Osteocyte (in vitro differentiated cells): Measurements from ENCODE around the gene MYL1. TPM values are rescaled to one million over a fixed set of nuclear protein-coding genes. Genes with fewer than 3 reads are reported as not detected.

ENCODE experiments used
- DNase-seq: peaks from one replicate; pipeline ENCODE4 v3.0.0; 2021; ENCODE audit warnings: mixed read lengths; ENCODE audit not compliant: unreplicated experiment; ENCODE audit errors: extremely low spot score
- H3K27ac Mint-ChIP-seq: one replicate; pipeline ENCODE4 v1.8.0; 2021; ENCODE audit warnings: mild to moderate bottlenecking, mixed read lengths; ENCODE audit not compliant: unreplicated experiment
- H3K27me3 Mint-ChIP-seq: one replicate; pipeline ENCODE4 v1.8.0; 2021; ENCODE audit warnings: mixed read lengths; ENCODE audit not compliant: unreplicated experiment
- H3K36me3 Mint-ChIP-seq: one replicate; pipeline ENCODE4 v1.8.0; 2021; ENCODE audit warnings: mixed read lengths; ENCODE audit not compliant: unreplicated experiment
- H3K4me1 Mint-ChIP-seq: one replicate; pipeline ENCODE4 v1.8.0; 2021; ENCODE audit warnings: mixed read lengths; ENCODE audit not compliant: unreplicated experiment
- H3K4me3 Mint-ChIP-seq: one replicate; pipeline ENCODE4 v1.8.0; 2021; ENCODE audit warnings: mild to moderate bottlenecking, moderate library complexity, mixed read lengths; ENCODE audit not compliant: unreplicated experiment
- H3K9me3 Mint-ChIP-seq: one replicate; pipeline ENCODE4 v1.8.0; 2021; ENCODE audit warnings: mixed read lengths; ENCODE audit not compliant: unreplicated experiment
- long read RNA-seq: library from polyadenylated mRNA; unstranded; transcript quantifications from one replicate; pipeline ENCODE4 v2.0.0, GENCODE V29; 2021
- total RNA-seq: library from RNA; stranded (reverse); gene quantifications from 2 replicates; pipeline ENCODE4 v1.2.1, GENCODE V29; 2021
- TF ChIP-seq, protein P1 (sequence below): fragments of 200-600 bp; sonication (generic); IDR thresholded peaks from 2 replicates; pipeline ENCODE4 v1.5.0; 2021; ENCODE audit warnings: antibody characterized with exemption, mild to moderate bottlenecking, moderate library complexity

Gene MYL1
- not detected in 2 replicates for total RNA-seq
- long read RNA-seq: 0 reads

DNA sequence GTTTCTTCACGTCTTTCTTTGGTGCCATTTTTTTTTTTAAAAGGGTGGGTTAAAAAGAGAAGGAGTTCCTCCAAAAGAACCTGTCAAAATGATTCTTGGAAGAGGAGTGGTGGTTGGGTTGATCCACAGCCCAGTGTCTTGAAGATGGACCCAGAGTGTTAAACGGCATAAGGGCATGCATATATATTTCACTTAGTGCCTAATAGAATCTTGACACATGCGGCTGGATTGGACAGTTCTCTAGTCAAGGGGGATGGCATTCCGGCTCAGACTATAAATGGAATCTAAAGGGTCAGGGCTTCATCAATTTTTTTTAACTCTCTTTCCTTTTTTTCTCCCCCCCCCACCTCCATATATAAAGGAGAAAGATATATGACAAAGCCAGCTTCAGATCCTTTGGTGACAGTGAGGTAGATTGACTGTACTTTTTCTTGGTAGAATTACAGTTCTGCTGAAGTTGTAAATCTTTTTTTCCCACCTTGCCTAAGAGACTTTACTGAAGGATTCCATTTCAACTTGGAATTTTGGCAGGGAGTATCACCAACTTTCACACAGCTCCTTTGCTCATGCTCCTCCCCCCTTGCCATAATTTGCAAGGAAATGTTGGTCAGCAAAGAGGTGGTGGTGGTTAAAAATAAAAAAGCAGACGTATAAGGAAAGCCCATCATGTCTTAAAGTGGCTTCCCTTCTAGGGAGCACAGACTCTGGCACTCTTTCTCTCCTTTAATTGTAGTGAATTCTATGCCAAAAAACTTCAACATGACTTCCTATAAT is at the start of gene MYL1:
TSS of gene MYL1 (minus strand) at position 160 of the 774 bp plus-strand sequence. CDS start at position 28, 132 bp downstream.
- H3K27ac Mint-ChIP-seq: no peak within 1 kb of the TSS
- DNase-seq: no peak
- TF ChIP-seq, protein P1, sequence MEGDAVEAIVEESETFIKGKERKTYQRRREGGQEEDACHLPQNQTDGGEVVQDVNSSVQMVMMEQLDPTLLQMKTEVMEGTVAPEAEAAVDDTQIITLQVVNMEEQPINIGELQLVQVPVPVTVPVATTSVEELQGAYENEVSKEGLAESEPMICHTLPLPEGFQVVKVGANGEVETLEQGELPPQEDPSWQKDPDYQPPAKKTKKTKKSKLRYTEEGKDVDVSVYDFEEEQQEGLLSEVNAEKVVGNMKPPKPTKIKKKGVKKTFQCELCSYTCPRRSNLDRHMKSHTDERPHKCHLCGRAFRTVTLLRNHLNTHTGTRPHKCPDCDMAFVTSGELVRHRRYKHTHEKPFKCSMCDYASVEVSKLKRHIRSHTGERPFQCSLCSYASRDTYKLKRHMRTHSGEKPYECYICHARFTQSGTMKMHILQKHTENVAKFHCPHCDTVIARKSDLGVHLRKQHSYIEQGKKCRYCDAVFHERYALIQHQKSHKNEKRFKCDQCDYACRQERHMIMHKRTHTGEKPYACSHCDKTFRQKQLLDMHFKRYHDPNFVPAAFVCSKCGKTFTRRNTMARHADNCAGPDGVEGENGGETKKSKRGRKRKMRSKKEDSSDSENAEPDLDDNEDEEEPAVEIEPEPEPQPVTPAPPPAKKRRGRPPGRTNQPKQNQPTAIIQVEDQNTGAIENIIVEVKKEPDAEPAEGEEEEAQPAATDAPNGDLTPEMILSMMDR: no peak
- no peaks in the 10 kb centered on the region for H3K36me3 Mint-ChIP-seq
- peaks cover 12% of the 10 kb centered on the region for H3K27me3 Mint-ChIP-seq
- no peaks in the 10 kb centered on the region for H3K4me1 Mint-ChIP-seq
- H3K4me3 Mint-ChIP-seq: no peak within 1 kb of the TSS
- no peaks in the 10 kb centered on the region for H3K9me3 Mint-ChIP-seq

DNA sequence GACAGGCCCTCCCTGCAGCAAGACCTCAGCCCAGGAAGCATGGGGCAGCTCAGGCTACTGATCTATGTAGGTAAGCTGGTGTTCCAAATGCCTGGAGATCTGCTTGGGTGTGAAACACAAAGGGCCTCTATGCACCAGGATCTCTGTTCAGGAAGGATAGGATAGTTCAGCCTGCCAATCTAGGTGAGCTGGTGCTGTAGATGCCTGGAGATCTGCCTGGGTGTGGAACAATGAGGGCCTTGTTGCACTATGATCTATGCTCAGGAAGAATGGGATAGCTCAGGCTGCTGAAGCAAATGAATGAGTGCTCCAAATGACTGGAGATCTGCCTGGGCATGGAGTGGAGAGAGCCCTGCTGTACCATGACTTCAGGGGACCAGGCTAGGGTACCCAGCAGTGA is 48.9 kb upstream of the MYL1 start:
- Mint-ChIP-seq H3K36me3 (no peaks in the 10 kb centered on the region), H3K27me3 (no peaks in the 10 kb centered on the region), H3K9me3 (peaks cover 6% of the 10 kb centered on the region), H3K4me1 (no peaks in the 10 kb centered on the region), H3K4me3 (no peak overlapping the region), H3K27ac (no peak overlapping the region)
- TF ChIP-seq, protein P1: no peak
- DNase-seq: no peak

DNA sequence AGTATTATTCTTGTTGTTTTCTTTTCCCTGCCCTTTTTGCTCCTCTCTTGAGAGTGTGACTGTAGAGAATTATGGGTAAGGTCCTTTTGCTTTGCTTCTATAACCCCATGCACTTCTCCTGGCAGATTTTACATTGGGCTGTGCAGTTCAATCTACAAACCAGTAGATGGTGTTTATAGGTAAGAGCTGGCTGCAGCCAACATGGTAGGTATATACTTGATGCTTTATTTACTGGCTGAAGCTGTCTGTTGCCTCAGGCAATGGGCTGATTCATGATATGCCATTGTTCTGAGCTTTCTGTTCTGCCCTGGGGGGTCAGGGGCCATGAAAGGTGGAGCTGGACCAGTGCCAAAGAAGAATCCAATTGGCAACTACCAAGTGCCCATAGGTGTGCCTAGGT is 48.3 kb upstream of the MYL1 start:
- H3K36me3 Mint-ChIP-seq: no peaks in the 10 kb centered on the region

DNA sequence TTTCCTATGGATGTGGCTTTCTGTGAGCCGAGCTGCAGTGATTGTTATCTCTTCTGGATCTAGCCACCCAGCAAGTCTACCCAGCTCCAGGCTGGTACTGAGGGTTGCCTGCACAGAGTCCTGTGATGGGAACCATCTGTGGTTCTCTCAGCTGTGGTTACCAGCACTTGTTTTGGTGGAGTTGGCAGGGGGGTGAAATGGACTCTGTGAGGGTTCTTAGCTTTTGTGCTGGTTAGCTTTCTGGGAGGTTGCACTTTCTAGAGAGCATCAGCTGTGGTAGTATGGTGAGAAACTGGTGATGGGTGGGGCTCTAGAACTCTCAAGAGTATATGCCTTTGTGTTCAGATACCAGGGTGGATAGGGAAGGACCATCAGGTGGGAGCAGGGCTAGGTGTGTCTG is 45.4 kb upstream of the MYL1 start:
- H3K4me3 Mint-ChIP-seq: no peak overlapping the region
- H3K9me3 Mint-ChIP-seq: peaks cover 4% of the 10 kb centered on the region
- H3K4me1 Mint-ChIP-seq: no peaks in the 10 kb centered on the region
- TF ChIP-seq, protein P1: no peak
- DNase-seq: no peak
- H3K27me3 Mint-ChIP-seq: no peaks in the 10 kb centered on the region
- no peaks in the 10 kb centered on the region for H3K36me3 Mint-ChIP-seq
- no peak overlapping the region for H3K27ac Mint-ChIP-seq

More for the DNA sequence above, 48.3 kb upstream of the MYL1 start:
- H3K27ac Mint-ChIP-seq: no peak overlapping the region
- H3K27me3 Mint-ChIP-seq: no peaks in the 10 kb centered on the region
- H3K4me3 Mint-ChIP-seq: no peak overlapping the region
- peaks cover 6% of the 10 kb centered on the region for H3K9me3 Mint-ChIP-seq
- TF ChIP-seq, protein P1: no peak
- no peaks in the 10 kb centered on the region for H3K4me1 Mint-ChIP-seq
- no peak for DNase-seq

DNA sequence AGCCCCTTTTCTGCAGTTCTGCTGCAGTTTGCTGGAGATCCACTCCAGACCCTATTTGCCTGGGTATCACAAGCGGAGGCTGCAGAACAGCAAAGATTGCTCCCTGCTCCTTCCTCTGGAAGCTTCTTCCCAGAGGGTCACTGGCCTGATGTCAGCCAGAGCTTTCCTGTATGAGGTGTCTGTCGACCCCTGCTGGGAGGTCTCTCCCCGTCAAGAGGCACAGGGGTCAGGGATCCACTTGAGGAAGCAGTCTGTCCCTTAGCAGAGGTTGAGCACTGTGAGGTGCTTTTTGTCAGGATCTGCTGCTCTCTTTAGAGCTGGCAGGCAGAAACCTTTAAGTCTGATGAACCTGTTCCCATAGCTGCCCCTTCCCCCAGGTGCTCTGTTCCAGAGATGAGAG is 42.0 kb upstream of the MYL1 start:
- no peaks in the 10 kb centered on the region for H3K9me3 Mint-ChIP-seq
- DNase-seq: no peak
- no peaks in the 10 kb centered on the region for H3K4me1 Mint-ChIP-seq
- no peaks in the 10 kb centered on the region for H3K36me3 Mint-ChIP-seq
- H3K27me3 Mint-ChIP-seq: no peaks in the 10 kb centered on the region
- TF ChIP-seq, protein P1: no peak
- H3K4me3 Mint-ChIP-seq: no peak overlapping the region
- H3K27ac Mint-ChIP-seq: no peak overlapping the region
